ENCODE results near the gene PDLIM1.

The PDLIM1 gene

DNA sequence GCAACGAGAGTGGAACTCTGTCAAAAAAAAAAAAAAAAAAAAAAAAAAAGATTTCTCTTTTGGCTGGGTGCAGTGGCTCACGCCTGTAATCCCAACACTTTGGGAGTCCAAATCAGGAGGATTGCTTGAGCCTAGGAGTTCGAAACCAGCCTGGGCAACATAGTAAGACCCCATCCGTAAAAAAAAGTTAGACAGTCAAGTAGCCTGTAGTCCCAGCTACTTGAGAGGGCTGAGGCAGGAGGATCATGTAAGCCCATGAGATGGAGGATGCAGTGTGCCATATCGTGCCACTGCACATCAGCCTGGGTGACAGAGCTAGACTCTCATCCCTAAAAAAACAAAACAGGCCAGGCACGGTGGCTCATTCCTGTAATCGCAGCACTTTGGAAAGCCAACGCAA is 25.2 kb downstream of the PDLIM1 start:
- DNase-seq (ENCODE audit: low spot score) (no peak), FAIRE-seq (no peak)

DNA sequence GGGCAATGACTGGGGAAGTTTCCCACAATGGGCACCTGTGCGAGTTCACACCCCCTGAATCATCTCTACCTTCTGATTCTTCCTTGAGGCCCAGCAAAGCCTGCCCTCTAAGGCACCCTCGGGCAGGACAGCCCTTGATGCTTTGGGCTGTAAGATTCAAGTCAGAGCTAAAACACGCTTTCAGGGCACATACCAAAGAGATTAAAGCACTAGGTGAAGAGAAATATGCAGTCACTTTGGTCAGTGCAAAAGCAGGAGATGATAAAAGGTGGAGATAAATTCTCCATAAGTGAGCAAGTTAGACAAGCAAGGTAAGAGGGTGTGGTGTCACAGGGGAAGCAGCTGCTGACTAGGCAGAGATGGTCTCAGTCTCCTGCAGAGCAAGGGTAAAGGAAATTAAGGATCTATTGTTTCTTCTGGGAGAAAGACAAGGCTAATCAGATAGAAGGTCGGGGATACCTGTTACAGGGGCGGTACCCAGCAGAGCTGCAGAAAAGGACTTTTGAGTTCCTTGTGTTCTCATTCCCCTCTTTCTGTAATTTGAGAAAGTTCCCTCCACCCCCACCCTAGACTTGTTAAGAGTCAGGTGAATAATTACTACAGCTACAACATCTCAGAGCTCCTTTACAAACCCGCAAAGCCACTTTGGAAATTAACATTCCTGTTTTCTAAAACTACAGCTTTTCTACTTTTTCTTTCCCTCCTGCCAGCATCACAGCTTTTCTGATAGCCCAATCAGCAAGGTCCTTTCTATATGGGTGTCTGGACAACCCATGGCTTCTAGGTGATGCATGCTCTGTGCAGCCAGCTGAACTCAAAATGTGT is 26.4 kb downstream of the PDLIM1 start:
- FAIRE-seq = no peak

DNA sequence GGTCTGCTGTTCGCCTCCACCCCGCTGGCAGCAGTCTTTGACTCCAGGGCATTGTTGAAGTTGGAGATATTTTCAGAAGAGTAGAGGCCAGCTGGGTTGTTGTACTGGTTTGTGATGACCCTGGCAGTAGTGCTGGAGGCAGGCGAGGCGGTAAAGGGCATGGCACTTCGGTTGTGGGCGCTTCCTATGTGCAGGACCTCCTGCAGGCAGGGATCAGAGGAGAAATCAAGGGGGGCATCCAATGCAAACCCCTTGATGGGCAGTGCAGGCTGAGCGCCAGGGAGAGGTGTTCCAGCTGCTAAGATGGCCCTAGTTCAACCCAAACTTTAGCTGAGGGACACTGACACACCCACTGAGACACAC is 27.0 kb downstream of the PDLIM1 start:
- FAIRE-seq = no peak
- no peak for DNase-seq (ENCODE audit: low spot score)

More for the DNA sequence above, 26.4 kb downstream of the PDLIM1 start:
- DNase-seq (ENCODE audit: low spot score) = peak; percentile 32

DNA sequence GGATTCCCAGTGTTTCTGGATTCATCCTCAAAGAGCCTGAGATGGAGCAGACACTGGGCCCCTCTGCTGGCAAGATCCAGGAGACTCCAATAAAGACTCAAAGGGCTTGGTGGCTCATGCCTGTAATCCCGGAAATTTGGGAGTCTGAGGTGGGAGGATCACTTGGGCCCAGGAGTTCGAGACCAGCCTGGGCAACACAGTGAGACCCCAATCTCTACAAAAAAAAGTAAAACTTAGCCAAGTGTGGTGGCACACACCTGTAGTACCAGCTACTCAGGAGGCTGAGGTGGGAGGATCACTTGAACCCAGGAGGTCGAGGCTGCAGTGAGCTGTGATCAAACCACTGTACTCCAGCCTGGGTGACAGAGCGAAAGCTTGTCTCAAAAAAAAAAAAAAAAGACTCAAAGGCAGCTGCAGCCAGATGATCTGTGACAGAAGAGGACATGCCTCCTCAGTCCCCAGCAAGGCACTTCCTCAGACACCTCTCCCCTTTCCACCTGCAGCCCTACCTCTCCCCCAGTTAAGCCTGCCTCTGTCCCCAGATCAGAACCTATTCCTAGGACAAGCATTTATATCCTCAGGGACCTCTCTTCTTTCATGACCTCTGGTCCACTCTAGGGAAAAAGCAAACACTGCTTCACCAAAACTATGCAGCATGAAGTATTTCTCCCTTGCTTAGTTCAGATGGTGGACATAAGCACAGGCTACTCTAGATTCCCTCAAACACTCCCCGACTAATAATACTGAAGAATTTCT is 27.9 kb downstream of the PDLIM1 start:
- peak; percentile 37 for FAIRE-seq

DNA sequence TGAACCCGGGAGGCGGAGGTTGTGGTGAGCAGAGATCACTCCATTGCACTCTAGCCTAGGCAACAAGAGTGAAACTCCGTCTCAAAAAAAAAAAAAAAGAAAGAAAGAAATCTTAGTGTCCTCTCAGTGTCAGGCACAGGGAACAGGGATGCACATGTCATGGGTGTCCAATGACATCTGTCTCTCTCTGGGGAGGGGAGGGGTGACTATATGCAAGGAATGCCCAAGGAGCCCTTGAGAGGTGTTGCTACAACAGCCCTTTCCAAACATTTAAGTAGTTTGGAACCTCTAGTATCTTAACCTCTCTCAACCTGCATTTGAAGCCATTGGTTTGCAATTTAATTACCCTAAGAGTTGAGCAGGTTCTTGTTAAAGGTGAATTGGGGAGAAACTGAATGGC is 28.9 kb downstream of the PDLIM1 start:
- no peak for DNase-seq (ENCODE audit: low spot score)
- FAIRE-seq = no peak

More for the DNA sequence above, 27.9 kb downstream of the PDLIM1 start:
- DNase-seq (ENCODE audit: low spot score) = no peak

DNA sequence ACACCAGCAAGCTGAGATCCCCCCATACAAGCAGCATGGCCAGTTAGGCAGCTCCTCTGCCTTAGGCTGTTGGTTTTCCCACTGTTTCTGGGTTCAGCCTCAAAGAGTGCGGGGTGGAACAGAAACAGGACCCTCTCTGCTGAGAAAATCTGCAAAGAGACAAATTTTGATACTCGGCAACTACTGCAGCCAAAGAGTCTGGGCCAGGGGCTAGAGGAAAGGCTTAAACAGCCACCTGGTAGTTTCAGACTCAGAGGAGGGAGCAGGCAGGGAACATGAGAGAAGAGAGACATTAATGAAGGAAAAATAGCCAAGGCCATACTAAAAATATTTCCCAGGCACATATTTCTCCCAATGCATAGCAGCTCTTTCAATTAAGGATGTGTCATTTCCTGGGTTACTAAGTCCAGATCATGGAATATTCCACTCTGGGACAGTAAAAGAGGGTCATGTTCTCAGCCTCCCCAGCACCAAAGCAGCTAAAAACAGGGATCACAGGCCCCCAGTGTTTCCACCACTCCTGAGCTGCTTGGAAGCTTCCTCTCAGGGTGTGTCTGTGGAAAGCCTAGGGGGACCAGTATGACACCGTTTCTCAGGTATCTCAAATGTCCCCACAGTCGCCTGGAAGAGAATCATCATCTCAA is 29.8 kb downstream of the PDLIM1 start:
- FAIRE-seq (no peak), DNase-seq (ENCODE audit: low spot score) (peak; percentile 35)

DNA sequence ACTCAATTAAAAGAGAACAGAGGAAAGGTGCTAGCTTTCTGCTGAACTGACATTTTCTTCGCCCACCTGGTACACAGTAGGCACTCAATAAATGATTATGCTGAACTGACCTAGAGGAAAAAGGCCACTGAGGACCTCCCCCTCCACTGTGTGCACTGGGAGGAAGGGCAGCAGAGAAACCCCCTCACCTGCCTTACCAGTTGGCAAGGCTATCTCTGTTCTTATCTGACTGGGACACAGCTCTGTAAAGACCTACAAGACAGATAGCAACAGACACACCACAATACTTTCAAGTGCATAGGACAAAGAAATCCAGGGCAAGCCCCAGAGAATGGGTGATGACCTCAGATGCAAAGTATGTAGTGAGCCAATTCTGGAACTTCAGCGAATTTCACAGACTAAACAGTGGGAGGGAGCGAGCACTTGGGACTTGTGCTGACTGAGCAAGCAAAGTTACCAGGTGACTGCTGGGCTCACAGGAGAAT is 30.4 kb downstream of the PDLIM1 start:
- peak; percentile 82 for DNase-seq (ENCODE audit: low spot score)
- FAIRE-seq = peak; percentile 62

DNA sequence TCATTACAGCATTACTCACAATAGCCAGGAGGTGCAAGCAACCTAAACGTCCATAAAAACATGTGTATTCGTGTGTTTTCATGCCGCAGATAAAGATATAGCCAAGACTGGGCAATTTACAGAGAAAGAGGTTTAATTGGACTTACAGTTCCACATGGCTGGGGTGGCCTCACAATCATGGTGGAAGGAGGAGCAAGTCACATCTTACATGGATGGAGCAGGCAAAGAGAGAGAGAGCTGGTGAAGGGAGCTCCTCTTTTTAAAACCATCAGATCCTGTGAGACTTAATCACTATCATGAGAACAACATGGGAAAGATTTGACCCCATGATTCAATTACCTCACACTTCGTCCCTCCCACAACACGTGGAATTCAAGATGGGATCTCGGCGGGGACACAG is 33.0 kb downstream of the PDLIM1 start:
- DNase-seq (ENCODE audit: low spot score) (no peak), FAIRE-seq (peak; percentile 37)

DNA sequence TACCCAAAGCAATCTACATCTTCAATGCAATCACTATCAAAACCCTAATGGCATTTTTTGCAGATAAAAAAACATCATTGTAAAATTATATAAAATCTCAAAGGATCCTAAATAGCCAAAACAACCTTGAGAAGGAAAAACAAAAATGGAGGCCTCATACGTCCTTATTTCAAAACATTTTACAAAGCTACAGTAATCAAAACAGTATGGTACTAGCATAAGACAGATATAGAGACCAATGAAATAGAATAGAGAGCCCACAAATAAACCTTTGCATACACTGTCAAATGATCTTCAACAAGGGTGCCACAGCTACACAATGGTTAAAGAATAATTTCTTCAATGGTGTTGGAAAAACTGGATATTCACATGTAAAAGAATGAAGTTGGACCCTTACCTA is 34.5 kb downstream of the PDLIM1 start:
- DNase-seq (ENCODE audit: low spot score) = no peak
- FAIRE-seq = no peak

DNA sequence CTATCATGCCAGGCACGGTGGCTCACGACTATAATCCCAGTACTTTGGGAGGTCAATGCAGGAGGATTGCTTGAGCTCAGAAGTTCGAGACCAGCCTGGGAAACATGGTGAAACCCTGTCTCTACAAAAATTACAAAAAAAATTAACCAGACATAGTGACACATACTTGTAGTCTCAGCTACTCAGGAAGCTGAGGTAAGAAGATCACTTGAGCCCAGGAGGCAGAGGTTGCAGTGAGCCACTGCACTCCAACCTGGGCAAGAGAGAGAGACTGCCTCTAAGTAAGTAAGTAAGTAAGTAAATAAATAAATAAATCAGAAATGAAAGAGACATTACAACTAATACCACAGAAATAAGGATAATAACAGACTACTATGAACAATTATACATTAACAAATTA is 36.2 kb downstream of the PDLIM1 start:
- no peak for DNase-seq (ENCODE audit: low spot score)
- FAIRE-seq = no peak

DNA sequence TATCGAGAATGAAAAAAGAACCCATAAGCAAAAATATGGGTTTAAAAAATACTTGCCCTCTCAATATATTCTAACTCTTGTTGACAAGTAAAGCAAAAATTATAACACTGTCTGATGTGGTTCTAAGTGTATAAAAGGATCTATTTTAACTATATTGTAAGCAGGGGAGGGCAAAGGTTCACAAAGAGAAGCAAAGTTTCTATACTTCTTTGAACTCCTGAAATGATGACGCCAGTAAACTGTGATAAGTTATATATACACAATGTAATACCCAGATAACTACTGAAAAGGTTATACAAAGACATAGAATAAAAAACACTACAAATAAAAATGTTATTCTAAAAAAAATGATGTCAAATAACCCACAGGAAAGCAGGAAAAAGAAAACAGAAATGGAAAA is 37.1 kb downstream of the PDLIM1 start:
- FAIRE-seq = no peak
- DNase-seq (ENCODE audit: low spot score) = no peak

DNA sequence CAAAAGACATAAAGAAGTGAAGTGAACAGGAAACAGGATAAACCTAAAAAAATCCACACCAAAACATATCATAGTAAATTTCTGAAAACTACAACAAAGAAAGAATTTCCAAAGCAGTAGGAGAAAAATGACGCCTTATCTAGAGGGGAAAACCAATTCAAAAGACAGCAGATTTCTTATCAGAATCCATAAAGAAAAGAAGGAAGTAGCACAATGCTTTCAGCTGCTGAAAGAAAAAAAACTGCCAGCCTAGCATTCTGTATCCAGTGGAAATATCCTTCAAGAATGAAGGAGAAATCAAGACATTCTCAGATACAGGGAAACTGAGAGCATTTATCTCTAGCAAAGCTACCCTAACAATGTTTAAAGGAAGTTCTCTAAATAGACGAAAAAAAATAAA is 37.8 kb downstream of the PDLIM1 start:
- FAIRE-seq = no peak
- no peak for DNase-seq (ENCODE audit: low spot score)

DNA sequence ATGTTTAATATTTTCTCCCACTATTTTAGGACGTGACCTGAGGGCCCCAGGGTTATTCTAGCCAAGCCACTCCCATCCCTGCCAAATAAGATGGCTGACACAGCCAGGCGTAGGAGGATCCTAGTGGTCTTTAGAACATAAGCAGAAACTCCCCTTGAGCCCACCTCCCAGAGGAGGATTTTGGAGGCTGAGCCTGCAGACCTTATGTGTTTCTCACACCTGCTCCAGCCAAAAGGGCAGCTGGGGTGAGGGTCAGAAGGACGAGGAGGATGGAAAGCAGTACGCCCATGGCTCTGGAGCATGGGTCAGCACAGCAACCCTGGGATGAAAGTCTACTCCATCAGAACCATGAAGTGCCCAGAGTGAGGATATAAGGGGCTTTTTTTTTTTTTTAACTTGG is 39.9 kb downstream of the PDLIM1 start:
- FAIRE-seq (no peak), DNase-seq (ENCODE audit: low spot score) (no peak)

DNA sequence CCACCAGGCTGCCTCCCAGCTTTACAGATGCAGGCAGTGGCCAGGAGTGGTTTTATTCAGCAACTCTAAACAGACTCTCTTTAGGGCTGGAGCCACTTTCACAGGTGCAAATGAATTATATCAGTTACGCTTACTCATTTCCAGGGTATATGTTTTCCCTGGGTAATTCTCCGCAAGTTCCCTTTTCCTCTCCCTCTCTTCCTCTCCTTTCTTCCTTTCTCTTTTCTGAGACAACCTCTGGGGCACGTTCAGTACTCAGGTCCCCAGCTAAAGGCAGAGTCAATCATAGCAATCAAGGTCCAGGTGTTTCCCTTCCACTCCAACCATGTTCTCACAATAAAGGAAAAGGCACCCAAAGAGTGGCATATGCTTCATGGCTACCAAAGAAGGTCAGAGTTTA is 41.3 kb downstream of the PDLIM1 start:
- FAIRE-seq (no peak), DNase-seq (ENCODE audit: low spot score) (no peak)

DNA sequence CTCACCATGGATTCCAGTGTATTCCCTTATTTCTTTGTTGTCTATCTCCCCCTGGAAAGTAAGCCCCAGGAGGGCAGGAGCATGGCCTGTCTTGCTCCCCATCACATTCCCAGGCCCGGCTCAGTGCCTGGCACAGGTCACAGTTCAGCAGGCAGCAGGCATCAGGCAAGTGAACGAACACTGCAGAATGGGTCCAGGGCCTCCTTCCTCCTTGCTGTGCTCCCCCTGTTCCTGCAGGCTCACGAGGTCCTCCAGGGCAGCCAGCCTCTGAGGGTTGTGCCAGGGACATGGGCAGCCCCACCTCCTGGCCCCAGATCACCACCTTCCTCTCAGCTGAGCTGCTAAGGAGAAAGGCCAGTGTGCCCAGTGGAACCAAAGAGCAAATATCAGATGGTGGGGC is 41.8 kb downstream of the PDLIM1 start:
- DNase-seq (ENCODE audit: low spot score) = no peak
- no peak for FAIRE-seq

DNA sequence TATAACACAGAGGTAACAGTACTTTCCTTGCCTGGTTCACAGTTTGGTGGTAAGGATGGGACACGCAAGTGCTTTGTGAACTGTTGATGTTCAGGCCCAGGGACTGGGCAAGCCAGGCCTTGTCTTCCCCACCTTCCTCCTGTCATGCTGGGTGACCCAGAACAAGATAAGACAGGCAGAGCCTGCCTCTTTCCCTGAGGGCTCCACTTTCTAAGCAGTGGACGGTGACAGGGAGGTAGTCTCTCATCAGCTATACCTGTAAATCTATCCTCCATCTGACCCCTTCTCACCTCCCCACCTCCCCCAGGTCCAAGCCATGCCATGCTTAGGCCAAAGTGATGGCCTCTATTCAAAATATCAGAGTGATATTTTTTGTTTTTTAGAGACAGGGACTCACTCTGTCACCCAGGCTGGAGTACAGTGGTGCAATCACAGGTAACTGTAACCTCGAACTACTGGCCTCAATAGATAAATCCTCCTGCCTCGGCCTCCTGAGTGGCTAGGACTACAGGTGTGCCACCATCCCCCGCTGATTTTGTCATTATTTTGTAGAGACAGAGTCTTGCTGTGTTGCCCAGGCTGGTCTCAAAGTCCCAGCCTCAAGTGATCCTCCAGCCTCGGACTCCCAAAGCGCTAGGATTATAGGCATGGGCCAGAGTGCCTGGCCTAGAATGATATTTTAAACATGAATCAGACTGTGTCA is 42.8 kb downstream of the PDLIM1 start:
- FAIRE-seq = no peak
- DNase-seq (ENCODE audit: low spot score) = no peak

DNA sequence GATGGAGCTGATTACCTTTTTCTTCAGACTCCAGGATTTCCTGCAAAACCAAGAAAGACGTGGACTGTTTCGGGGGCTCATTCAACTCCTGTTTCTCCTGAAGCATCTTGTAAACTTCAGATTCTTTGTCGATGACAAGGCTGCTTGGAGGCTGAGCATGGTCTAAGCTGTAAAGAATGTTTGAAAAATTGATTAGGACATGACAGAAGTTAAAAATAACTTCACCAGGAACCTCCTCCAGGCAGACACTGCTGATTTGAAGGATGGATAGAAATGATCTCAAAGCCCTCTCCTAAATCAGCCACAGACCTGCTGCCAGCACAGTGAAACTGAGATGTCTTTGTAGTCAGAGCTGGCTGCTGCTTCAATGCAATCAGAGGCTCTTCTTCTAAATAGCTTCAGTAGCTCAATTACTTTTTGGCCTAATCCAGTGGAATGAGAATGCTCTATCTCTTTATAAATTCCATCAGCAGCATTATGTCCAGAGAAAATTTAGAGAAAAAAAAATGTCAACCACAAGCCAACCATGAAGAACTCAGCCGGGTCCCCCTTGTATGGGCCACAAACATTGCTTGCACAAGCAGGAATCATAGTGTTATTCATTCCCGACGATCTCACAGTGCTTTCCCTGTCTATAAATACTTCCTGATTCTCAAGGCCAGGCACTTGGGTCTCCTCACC is 43.5 kb downstream of the PDLIM1 start:
- FAIRE-seq = no peak

DNA sequence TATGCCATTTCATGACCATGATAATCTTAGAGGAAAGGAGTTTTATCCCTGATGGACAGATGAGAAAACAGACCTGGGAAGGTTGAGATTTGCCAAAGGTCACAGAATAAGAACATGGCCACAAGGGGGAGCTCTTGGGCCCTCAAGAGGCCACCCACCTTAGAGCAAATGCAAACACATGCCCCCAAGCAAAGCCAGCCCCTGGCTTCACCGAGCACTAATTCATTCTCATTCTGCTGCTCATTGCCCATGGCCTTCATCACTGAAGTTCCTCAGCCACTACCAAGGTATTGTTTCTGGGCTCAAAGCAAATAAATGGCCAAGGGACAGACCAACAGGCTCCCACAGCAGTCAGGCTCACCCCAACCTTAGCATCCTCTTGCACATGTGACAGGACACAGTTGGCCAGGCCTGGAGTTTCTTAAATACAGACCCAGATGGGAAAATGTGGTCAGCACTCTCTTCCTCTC is 44.2 kb downstream of the PDLIM1 start:
- DNase-seq (ENCODE audit: low spot score) = peak; percentile 61
- no peak for FAIRE-seq

More for the DNA sequence above, 43.5 kb downstream of the PDLIM1 start:
- DNase-seq (ENCODE audit: low spot score) = peak; percentile 56

DNA sequence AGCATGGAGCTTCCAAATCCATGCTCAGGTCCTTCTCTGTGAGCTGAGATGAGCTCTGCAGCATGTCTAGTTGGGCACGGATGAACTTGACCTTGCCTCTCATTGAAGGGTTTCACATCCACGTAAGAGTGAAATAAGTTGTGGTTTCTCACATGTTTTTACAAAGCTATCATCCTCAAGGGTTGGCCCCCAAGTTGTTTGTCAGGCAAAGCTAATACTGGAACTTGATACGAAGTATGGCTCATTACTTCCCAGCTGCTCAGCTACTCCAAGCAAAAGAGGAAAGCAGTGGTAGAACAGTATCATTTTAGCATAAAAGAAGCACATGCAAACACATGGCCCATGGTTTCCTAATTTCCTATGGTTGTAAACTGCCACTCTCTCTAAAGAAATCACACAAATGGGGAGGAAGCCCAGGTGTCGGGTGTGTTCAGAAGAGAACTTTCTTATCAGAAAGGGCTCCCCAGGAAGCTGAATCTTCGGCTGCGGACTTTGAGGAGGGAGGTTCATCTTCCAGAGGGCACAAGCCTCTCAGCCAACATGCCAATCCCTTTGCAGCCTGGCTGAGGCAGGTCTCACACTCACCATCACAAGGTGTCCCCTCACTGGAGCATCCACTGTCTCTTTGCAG is 45.3 kb downstream of the PDLIM1 start:
- DNase-seq (ENCODE audit: low spot score) = no peak
- no peak for FAIRE-seq

DNA sequence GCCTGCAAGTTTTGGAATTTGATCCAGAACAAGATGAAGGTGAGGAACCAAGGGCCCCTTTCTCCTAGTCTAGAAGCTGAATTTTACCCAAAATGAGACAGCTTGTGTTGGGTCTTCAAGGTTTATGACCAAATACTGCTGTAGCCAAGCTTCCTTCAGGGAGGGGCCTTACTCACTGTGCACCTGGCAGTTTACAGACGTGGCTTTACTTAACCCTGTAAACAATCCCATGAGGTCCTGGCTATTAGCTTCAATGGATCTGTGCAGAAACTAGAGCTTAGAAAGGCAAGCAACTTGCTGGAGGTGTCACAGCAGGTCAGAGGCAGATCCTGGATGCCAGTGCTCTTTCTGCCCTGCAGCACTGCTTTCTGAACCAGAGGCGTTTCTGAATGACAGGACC is 46.7 kb downstream of the PDLIM1 start:
- DNase-seq (ENCODE audit: low spot score) (no peak), FAIRE-seq (no peak)

DNA sequence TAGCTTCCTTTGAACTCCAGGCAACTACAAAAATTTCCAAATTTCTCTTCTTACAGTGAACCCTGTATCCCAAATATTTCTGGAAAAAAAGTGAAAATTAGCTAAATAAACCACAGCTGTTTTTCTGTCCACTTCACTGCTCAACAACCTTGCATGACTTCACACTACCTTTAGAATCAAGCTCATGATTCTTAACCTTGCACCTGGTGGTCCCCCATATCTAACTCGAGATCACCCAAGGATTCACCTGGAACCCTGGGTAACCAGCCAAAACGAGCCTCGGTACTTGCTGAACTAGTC is 47.5 kb downstream of the PDLIM1 start:
- DNase-seq (ENCODE audit: low spot score) (no peak), FAIRE-seq (no peak)
